Measurements from ENCODE around the gene NECTIN1.

GRCh38 chr11:119677840-119678239 lies 51.2 kb downstream of the NECTIN1 start:
- TF ChIP-seq CTCF (IDR thresholded peaks at IDR 0.05; ENCODE audit: insufficient read depth, low read length, poor library complexity, severe bottlenecking) (no peak), EZH2phosphoT487 (conservative IDR thresholded peaks at IDR 0.05; ENCODE audit: low read length) (no peak)
